ENCODE measurements around the gene ZNF362. TPM values are rescaled to one million over a fixed set of nuclear protein-coding genes. Genes with fewer than 3 reads are reported as not detected.

Gene ZNF362
- total RNA-seq, 1 experiment from 2014 or later: 11.1 TPM

GRCh38 chr1:33299461-33300155 lies 43.3 kb downstream of the ZNF362 start:
- no peak overlapping the region for H3K9ac ChIP-seq (ENCODE audit: low read length)
- H3K79me2 ChIP-seq (ENCODE audit: insufficient read depth, low read length): no peaks in the 10 kb centered on the region
- H3K27me3 ChIP-seq (ENCODE audit: insufficient read depth, low read length): no peaks in the 10 kb centered on the region
- TF ChIP-seq REST (IDR thresholded peaks at IDR 0.05; ENCODE audit: low read depth) (no peak), ZFX (IDR thresholded peaks at IDR 0.05) (no peak), RAD21 (IDR thresholded peaks at IDR 0.05; ENCODE audit: low read depth) (no peak), ZNF274 (IDR thresholded peaks at IDR 0.05; ENCODE audit: low read depth, low read length) (no peak), YY1 (IDR thresholded peaks at IDR 0.05; ENCODE audit: extremely low read depth, insufficient replicate concordance, low read depth, low read length) (no peak)
- H3K9me2 ChIP-seq (ENCODE audit: insufficient read depth): no peaks in the 10 kb centered on the region
- H3K4me3 ChIP-seq (replicated peaks in 1 of 2; ENCODE audit: low read depth in 1 of 2, low read length in 2 of 2): no peak overlapping the region
- H3K27ac ChIP-seq (ENCODE audit: low read depth, low read length): no peak overlapping the region
- no TSS peak for BruUV-seq (replicated peaks)
- H3K4me2 ChIP-seq (ENCODE audit: low read length): no peak overlapping the region
- POLR2A ChIA-PET: no interaction called here
- CTCF ChIA-PET: interaction anchor here (3.8 kb wide), 1 partner anchor 171 kb away, joined by 23 read pairs; the partner anchor contains the start of gene ZSCAN20
- no peak for ATAC-seq
- no peaks in the 10 kb centered on the region for H4K20me1 ChIP-seq (ENCODE audit: insufficient read depth)
- H2AFZ ChIP-seq (ENCODE audit: low read depth, low read length, poor library complexity, severe bottlenecking): no peak overlapping the region
- no peaks in the 10 kb centered on the region for H3K36me3 ChIP-seq (ENCODE audit: control insufficient read depth in 1 of 2, insufficient read depth in 2 of 2, low read length in 2 of 2)
- no peaks in the 10 kb centered on the region for H3K9me3 ChIP-seq (ENCODE audit: control insufficient read depth in 1 of 2, insufficient read depth in 1 of 2, low read depth in 1 of 2, low read length in 2 of 2)
- intact Hi-C loops (cut with micrococcal nuclease): loop anchor here (5.0 kb wide), 2 partner anchors 158 to 187 kb away; no protein-coding TSS in a partner anchor
- H3K4me1 ChIP-seq (ENCODE audit: control insufficient read depth in 1 of 2, insufficient read depth in 2 of 2, low read length in 2 of 2): peaks cover 0 to 8% of the 10 kb centered on the region in 2 experiments; a peak in 2 of 4 replicates
- RAD21 ChIA-PET (ENCODE audit: low non-redundant PET in 1 of 2, low total read pairs in 2 of 2, uncharacterized antibody in 2 of 2, unreplicated experiment in 2 of 2): no interaction called here
- no peak for DNase-seq (ENCODE audit: low read depth, low spot score)

Data from HCT116 (cell line).